HUES6 (cell line): ENCODE measurements around the gene VSIG8.

ENCODE experiments used
- H3K27ac ChIP-seq: 2 replicates; pipeline ENCODE4 v1.7.0; 2013; ENCODE audit warnings: low read depth, mild to moderate bottlenecking, low read length, inconsistent platforms
- H3K27me3 ChIP-seq: 2 replicates; pipeline ENCODE4 v1.6.1; 2013; ENCODE audit warnings: low read length; ENCODE audit not compliant: control insufficient read depth, insufficient read depth
- H3K36me3 ChIP-seq: 2 replicates; pipeline ENCODE4 v1.6.1; 2013; ENCODE audit warnings: low read length; ENCODE audit not compliant: control insufficient read depth, insufficient read depth
- H3K4me1 ChIP-seq: 2 replicates; pipeline ENCODE4 v1.6.1; 2013; ENCODE audit warnings: low read length; ENCODE audit not compliant: control insufficient read depth, insufficient read depth
- H3K4me3 ChIP-seq: 2 replicates; pipeline ENCODE4 v1.5.1; 2013; ENCODE audit warnings: low read depth, low read length
- H3K9ac ChIP-seq: one replicate; pipeline ENCODE4 v1.6.1; 2013; ENCODE audit warnings: mild to moderate bottlenecking, low read length
- H3K9me3 ChIP-seq: 2 replicates; pipeline ENCODE4 v1.6.1; 2013; ENCODE audit warnings: low read depth, low read length; ENCODE audit not compliant: control insufficient read depth, insufficient read depth

The VSIG8 gene

GRCh38 chr1:159829273-159829634 is 33.2 kb downstream of the VSIG8 start:
- Histone ChIP-seq H3K9me3 (no peaks in the 10 kb centered on the region), H3K27me3 (peaks cover 7% of the 10 kb centered on the region; the same call in 1 of the 2 replicates), H3K9ac (no peak overlapping the region), H3K36me3 (no peaks in the 10 kb centered on the region), H3K4me1 (peaks cover 8% of the 10 kb centered on the region; the same call in 1 of the 2 replicates), H3K4me3 (no peak overlapping the region), H3K27ac (no peak overlapping the region)

- H3K9me3 ChIP-seq, result no peaks in the 10 kb centered on the region
- H3K36me3 ChIP-seq, result no peaks in the 10 kb centered on the region
- no peak overlapping the region for H3K9ac ChIP-seq
- peaks cover 10% of the 10 kb centered on the region; the same call in 1 of the 2 replicates for H3K27me3 ChIP-seq
- peaks cover 11% of the 10 kb centered on the region; the same call in 1 of the 2 replicates for H3K4me1 ChIP-seq
- no peak overlapping the region for H3K27ac ChIP-seq
- H3K4me3 ChIP-seq, result no peak overlapping the region
Measured at GRCh38 chr1:159828581-159829272, 33.7 kb downstream of the VSIG8 start.

- H3K9me3 ChIP-seq, result no peaks in the 10 kb centered on the region
- no peak overlapping the region for H3K4me3 ChIP-seq
- peaks cover 16% of the 10 kb centered on the region for H3K4me1 ChIP-seq
- no peaks in the 10 kb centered on the region for H3K36me3 ChIP-seq
- H3K27ac ChIP-seq, result no peak overlapping the region
- H3K27me3 ChIP-seq, result peaks cover 16% of the 10 kb centered on the region; the same call in 1 of the 2 replicates
- no peak overlapping the region for H3K9ac ChIP-seq
Measured at GRCh38 chr1:159828176-159828575, 34.3 kb downstream of the VSIG8 start.

GRCh38 chr1:159827549-159827948 is 34.9 kb downstream of the VSIG8 start:
- H3K27ac ChIP-seq, result no peak overlapping the region
- peaks cover 19% of the 10 kb centered on the region for H3K4me1 ChIP-seq
- no peaks in the 10 kb centered on the region for H3K36me3 ChIP-seq
- H3K9me3 ChIP-seq, result no peaks in the 10 kb centered on the region
- H3K27me3 ChIP-seq, result peaks cover 22% of the 10 kb centered on the region
- no peak overlapping the region for H3K9ac ChIP-seq
- no peak overlapping the region for H3K4me3 ChIP-seq

- Histone ChIP-seq H3K36me3 (no peaks in the 10 kb centered on the region), H3K4me1 (peaks cover 15% of the 10 kb centered on the region), H3K9me3 (no peaks in the 10 kb centered on the region), H3K9ac (no peak overlapping the region), H3K27me3 (peaks cover 27% of the 10 kb centered on the region), H3K27ac (no peak overlapping the region), H3K4me3 (no peak overlapping the region)
Measured at GRCh38 chr1:159827102-159827490, 35.4 kb downstream of the VSIG8 start.

GRCh38 chr1:159826441-159827101 is 35.9 kb downstream of the VSIG8 start, which contains the start of gene SLAMF8:
SLAMF8 (plus strand) TSS chr1:159826873; CDS start chr1:159826899, 26 bp downstream.
- peaks cover 31% of the 10 kb centered on the region for H3K27me3 ChIP-seq
- no peak within 1 kb of the TSS for H3K9ac ChIP-seq
- no peak within 1 kb of the TSS for H3K4me3 ChIP-seq
- H3K36me3 ChIP-seq, result no peaks in the 10 kb centered on the region
- H3K4me1 ChIP-seq, result peaks cover 15% of the 10 kb centered on the region
- no peaks in the 10 kb centered on the region for H3K9me3 ChIP-seq
- H3K27ac ChIP-seq, result no peak within 1 kb of the TSS

GRCh38 chr1:159825564-159825963 is 36.9 kb downstream of the VSIG8 start:
- Histone ChIP-seq H3K4me1 (peaks cover 15% of the 10 kb centered on the region), H3K36me3 (no peaks in the 10 kb centered on the region), H3K27me3 (peaks cover 36% of the 10 kb centered on the region), H3K9me3 (no peaks in the 10 kb centered on the region), H3K9ac (no peak overlapping the region), H3K27ac (no peak overlapping the region), H3K4me3 (no peak overlapping the region)

- H3K27ac ChIP-seq, result no peak overlapping the region
- peaks cover 36% of the 10 kb centered on the region for H3K27me3 ChIP-seq
- no peaks in the 10 kb centered on the region for H3K9me3 ChIP-seq
- H3K36me3 ChIP-seq, result no peaks in the 10 kb centered on the region
- H3K9ac ChIP-seq, result no peak overlapping the region
- H3K4me1 ChIP-seq, result peaks cover 11% of the 10 kb centered on the region
- no peak overlapping the region for H3K4me3 ChIP-seq
Measured at GRCh38 chr1:159823406-159823805, 39.1 kb downstream of the VSIG8 start.

GRCh38 chr1:159821171-159821867 is 41.1 kb downstream of the VSIG8 start:
- no peaks in the 10 kb centered on the region for H3K9me3 ChIP-seq
- H3K27ac ChIP-seq, result no peak overlapping the region
- H3K36me3 ChIP-seq, result no peaks in the 10 kb centered on the region
- H3K4me1 ChIP-seq, result peaks cover 11% of the 10 kb centered on the region
- H3K9ac ChIP-seq, result no peak overlapping the region
- peaks cover 33% of the 10 kb centered on the region for H3K27me3 ChIP-seq
- no peak overlapping the region for H3K4me3 ChIP-seq

- H3K27me3 ChIP-seq, result peaks cover 21% of the 10 kb centered on the region
- no peak overlapping the region for H3K4me3 ChIP-seq
- no peaks in the 10 kb centered on the region for H3K9me3 ChIP-seq
- H3K36me3 ChIP-seq, result no peaks in the 10 kb centered on the region
- H3K4me1 ChIP-seq, result no peaks in the 10 kb centered on the region
- no peak overlapping the region for H3K9ac ChIP-seq
- no peak overlapping the region for H3K27ac ChIP-seq
Measured at GRCh38 chr1:159817276-159818041, 45.0 kb downstream of the VSIG8 start.
